ENCODE measurements around the gene ARAF.
A peak's percentile ranks its signal among the peaks of the same experiment; 100 is the strongest.

Gene ARAF

DNA sequence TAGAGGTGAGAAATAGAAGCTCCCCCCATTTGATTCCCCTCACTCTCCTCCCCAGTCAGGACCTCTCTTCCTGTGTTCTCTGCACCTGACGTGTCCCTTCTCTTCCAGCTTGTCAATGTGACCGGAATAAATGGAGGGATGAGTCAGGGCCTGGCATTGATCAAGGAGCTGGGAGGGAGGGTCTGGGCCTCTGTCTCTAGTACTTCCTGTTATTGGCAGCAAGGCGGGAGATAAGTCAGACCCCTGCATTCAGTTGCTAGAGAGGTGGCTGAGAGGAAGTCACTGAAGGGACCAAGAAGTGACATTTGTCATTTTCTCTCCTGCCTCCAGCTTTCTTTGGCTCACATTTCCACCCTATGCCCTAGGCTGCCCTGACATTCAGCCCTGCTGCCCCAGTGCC is 42.9 kb upstream of the ARAF start:
- Histone ChIP-seq H3K4me2 (ENCODE audit: low read length) (no peak overlapping the region), H4K8ac (ENCODE audit: low read depth, low read length) (no peak overlapping the region), H3K4me1 (ENCODE audit: control insufficient read depth, low read depth, low read length) (no peaks in the 10 kb centered on the region), H3K36me3 (ENCODE audit: control insufficient read depth, insufficient read depth, low read length) (no peaks in the 10 kb centered on the region), H3K18ac (ENCODE audit: low read length) (no peak overlapping the region), H2BK15ac (replicated peaks; ENCODE audit: low read depth) (no peak overlapping the region), H3K27me3 (ENCODE audit: insufficient read depth, low read length, poor library complexity) (no peaks in the 10 kb centered on the region), H2BK5ac (ENCODE audit: low read length) (no peak overlapping the region), H4K5ac (ENCODE audit: low read length) (no peak overlapping the region), H2AK5ac (ENCODE audit: low read length) (no peak overlapping the region), H3K27ac (ENCODE audit: low read depth, low read length) (no peak overlapping the region), H3K4me3 (ENCODE audit: low read length) (no peak overlapping the region), H3K79me2 (ENCODE audit: control insufficient read depth, insufficient read depth, low read length) (no peaks in the 10 kb centered on the region), H3K23ac (ENCODE audit: low read length) (no peak overlapping the region), H2BK120ac (ENCODE audit: low read depth, low read length) (no peak overlapping the region), H3K56ac (ENCODE audit: low read length) (no peak overlapping the region), H3K4ac (ENCODE audit: low read depth, low read length) (no peak overlapping the region), H3K79me1 (ENCODE audit: low read length) (no peaks in the 10 kb centered on the region), H3K9ac (ENCODE audit: low read length) (no peak overlapping the region)
- peak; percentile 68 for DNase-seq
- WGBS (ENCODE audit: extremely low coverage, insufficient coverage, low lambda C conversion rate) = no CpG with 5 or more reads among the region's 3 CpGs

DNA sequence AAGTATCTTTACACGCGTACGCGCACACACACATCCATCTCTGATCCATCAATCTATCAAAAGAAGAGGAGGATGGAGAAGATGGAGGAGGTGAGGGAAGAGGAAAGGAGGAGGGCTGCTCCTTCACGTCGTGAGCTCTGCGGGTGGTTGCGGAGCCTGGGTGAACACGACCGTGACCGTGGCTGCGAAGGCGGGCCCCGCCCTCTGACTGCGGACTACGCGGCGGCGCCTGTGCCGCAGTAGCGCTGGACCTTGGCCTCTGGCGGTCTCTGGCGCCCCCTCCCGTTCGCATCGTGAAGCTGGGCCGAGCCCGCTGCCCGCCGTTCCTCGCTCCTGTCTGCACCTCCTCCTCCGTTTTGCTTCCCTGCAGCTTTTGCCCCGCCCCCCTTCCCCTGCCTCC is 37.7 kb upstream of the ARAF start:
- H3K4ac ChIP-seq (ENCODE audit: low read depth, low read length) = peak overlapping the region; percentile 81
- no peak overlapping the region for H3K23ac ChIP-seq (ENCODE audit: low read length)
- no peak overlapping the region for H2BK15ac ChIP-seq (replicated peaks; ENCODE audit: low read depth)
- peak overlapping the region; percentile 96 for H3K18ac ChIP-seq (ENCODE audit: low read length)
- H4K5ac ChIP-seq (ENCODE audit: low read length) = no peak overlapping the region
- WGBS (ENCODE audit: extremely low coverage, insufficient coverage, low lambda C conversion rate) = no CpG with 5 or more reads among the region's 33 CpGs
- H3K27ac ChIP-seq (ENCODE audit: low read depth, low read length) = no peak overlapping the region
- no peaks in the 10 kb centered on the region for H3K79me2 ChIP-seq (ENCODE audit: control insufficient read depth, insufficient read depth, low read length)
- H3K4me1 ChIP-seq (ENCODE audit: control insufficient read depth, low read depth, low read length) = no peaks in the 10 kb centered on the region
- H3K4me2 ChIP-seq (ENCODE audit: low read length) = peak overlapping the region; percentile 55
- H3K9ac ChIP-seq (ENCODE audit: low read length) = peak overlapping the region; percentile 59
- no peak overlapping the region for H2AK5ac ChIP-seq (ENCODE audit: low read length)
- no peaks in the 10 kb centered on the region for H3K79me1 ChIP-seq (ENCODE audit: low read length)
- H3K36me3 ChIP-seq (ENCODE audit: control insufficient read depth, insufficient read depth, low read length) = no peaks in the 10 kb centered on the region
- no peak overlapping the region for H2BK5ac ChIP-seq (ENCODE audit: low read length)
- peak; percentile 63 for DNase-seq
- H2BK120ac ChIP-seq (ENCODE audit: low read depth, low read length) = no peak overlapping the region
- H4K8ac ChIP-seq (ENCODE audit: low read depth, low read length) = no peak overlapping the region
- no peak overlapping the region for H3K4me3 ChIP-seq (ENCODE audit: low read length)
- peak overlapping the region; percentile 76 for H3K56ac ChIP-seq (ENCODE audit: low read length)
- H3K27me3 ChIP-seq (ENCODE audit: insufficient read depth, low read length, poor library complexity) = no peaks in the 10 kb centered on the region

DNA sequence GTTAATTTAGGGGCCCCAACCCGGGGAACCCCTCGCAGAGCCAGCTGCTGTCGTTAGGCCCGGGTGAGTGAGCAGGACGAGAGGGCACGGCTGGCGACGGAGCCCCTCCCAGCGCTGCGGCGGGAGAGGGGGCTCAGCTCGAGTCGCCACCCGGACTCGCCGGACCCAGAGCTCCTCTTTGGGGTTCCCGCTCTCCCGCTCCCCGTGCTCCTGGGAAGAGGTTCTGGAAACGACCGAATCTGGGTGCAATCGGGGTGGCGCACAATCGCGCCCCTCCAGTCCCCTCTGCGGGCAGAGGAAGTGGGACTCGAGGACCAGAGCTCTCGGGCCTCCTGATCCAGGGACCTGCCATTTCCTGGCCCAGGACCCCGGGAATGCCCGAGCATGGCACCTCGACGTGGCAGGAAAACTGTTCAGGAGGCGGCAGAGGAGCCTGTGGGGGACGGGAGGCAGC is 37.3 kb upstream of the ARAF start:
- Histone ChIP-seq H4K8ac (ENCODE audit: low read depth, low read length) (no peak overlapping the region), H3K56ac (ENCODE audit: low read length) (peak overlapping the region; percentile 76), H2BK5ac (ENCODE audit: low read length) (no peak overlapping the region), H2BK15ac (replicated peaks; ENCODE audit: low read depth) (no peak overlapping the region), H3K23ac (ENCODE audit: low read length) (no peak overlapping the region), H2AK5ac (ENCODE audit: low read length) (no peak overlapping the region), H3K9ac (ENCODE audit: low read length) (peak overlapping the region; percentile 59), H3K79me2 (ENCODE audit: control insufficient read depth, insufficient read depth, low read length) (no peaks in the 10 kb centered on the region), H3K4ac (ENCODE audit: low read depth, low read length) (peak overlapping the region; percentile 81), H3K4me2 (ENCODE audit: low read length) (no peak overlapping the region), H4K5ac (ENCODE audit: low read length) (no peak overlapping the region), H3K4me1 (ENCODE audit: control insufficient read depth, low read depth, low read length) (no peaks in the 10 kb centered on the region), H3K18ac (ENCODE audit: low read length) (peak overlapping the region; percentile 96), H2BK120ac (ENCODE audit: low read depth, low read length) (no peak overlapping the region), H3K36me3 (ENCODE audit: control insufficient read depth, insufficient read depth, low read length) (no peaks in the 10 kb centered on the region), H3K27me3 (ENCODE audit: insufficient read depth, low read length, poor library complexity) (no peaks in the 10 kb centered on the region), H3K79me1 (ENCODE audit: low read length) (no peaks in the 10 kb centered on the region), H3K27ac (ENCODE audit: low read depth, low read length) (no peak overlapping the region), H3K4me3 (ENCODE audit: low read length) (peak overlapping the region; percentile 19)
- no CpG with 5 or more reads among the region's 34 CpGs for WGBS (ENCODE audit: extremely low coverage, insufficient coverage, low lambda C conversion rate)
- no peak for DNase-seq

DNA sequence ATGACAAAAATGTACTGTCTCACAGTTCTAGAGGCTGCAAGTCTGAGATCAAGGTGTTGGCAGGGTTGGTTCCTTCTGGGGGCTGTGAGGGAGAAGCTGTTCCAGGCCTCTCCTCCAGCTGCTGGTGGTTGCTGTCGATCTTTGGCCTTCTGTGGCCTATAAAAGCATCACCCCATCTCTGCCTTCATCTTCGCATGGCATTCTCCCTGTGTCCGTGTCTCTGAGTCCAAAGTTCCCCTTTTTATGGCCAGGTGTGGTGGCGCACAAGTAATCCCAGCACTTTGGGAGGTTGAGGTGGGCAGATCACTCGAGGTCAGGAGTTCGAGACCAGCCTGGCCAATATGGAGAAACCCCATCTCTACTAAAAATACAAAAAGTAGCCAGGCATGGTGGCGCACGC is 31.5 kb upstream of the ARAF start:
- no peak for DNase-seq
- H3K9ac ChIP-seq (ENCODE audit: low read length) = no peak overlapping the region
- H3K27ac ChIP-seq (ENCODE audit: low read depth, low read length) = no peak overlapping the region
- no peak overlapping the region for H2BK120ac ChIP-seq (ENCODE audit: low read depth, low read length)
- no peak overlapping the region for H4K8ac ChIP-seq (ENCODE audit: low read depth, low read length)
- no peaks in the 10 kb centered on the region for H3K27me3 ChIP-seq (ENCODE audit: insufficient read depth, low read length, poor library complexity)
- H3K36me3 ChIP-seq (ENCODE audit: control insufficient read depth, insufficient read depth, low read length) = no peaks in the 10 kb centered on the region
- no peak overlapping the region for H2BK15ac ChIP-seq (replicated peaks; ENCODE audit: low read depth)
- H3K79me2 ChIP-seq (ENCODE audit: control insufficient read depth, insufficient read depth, low read length) = no peaks in the 10 kb centered on the region
- no peak overlapping the region for H2BK5ac ChIP-seq (ENCODE audit: low read length)
- no peak overlapping the region for H3K23ac ChIP-seq (ENCODE audit: low read length)
- H3K4ac ChIP-seq (ENCODE audit: low read depth, low read length) = no peak overlapping the region
- H3K56ac ChIP-seq (ENCODE audit: low read length) = no peak overlapping the region
- H3K4me1 ChIP-seq (ENCODE audit: control insufficient read depth, low read depth, low read length) = no peaks in the 10 kb centered on the region
- H2AK5ac ChIP-seq (ENCODE audit: low read length) = no peak overlapping the region
- H4K5ac ChIP-seq (ENCODE audit: low read length) = no peak overlapping the region
- no CpG with 5 or more reads among the region's 8 CpGs for WGBS (ENCODE audit: extremely low coverage, insufficient coverage, low lambda C conversion rate)
- no peak overlapping the region for H3K4me3 ChIP-seq (ENCODE audit: low read length)
- H3K79me1 ChIP-seq (ENCODE audit: low read length) = no peaks in the 10 kb centered on the region
- H3K4me2 ChIP-seq (ENCODE audit: low read length) = no peak overlapping the region
- no peak overlapping the region for H3K18ac ChIP-seq (ENCODE audit: low read length)

DNA sequence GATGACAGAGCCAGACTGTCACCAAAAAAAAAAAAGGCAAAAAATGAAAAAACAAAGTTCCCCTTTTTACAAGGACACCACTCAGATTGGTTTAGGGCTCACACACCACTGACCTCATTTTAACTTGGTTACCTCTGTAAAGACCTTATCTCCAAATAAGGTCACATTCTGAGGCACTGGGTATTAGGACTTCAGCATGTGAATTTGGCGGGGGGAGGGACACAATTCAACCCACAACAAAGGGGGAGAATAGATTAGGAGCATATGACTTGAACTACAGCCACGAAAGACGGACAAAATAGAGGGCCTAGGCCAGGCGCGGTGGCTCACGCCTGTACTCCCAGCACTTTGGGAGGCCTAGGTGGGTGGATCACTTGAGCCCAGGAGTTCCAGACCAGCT is 31.0 kb upstream of the ARAF start:
- H3K4me3 ChIP-seq (ENCODE audit: low read length) = no peak overlapping the region
- no peak overlapping the region for H3K27ac ChIP-seq (ENCODE audit: low read depth, low read length)
- H3K79me1 ChIP-seq (ENCODE audit: low read length) = no peaks in the 10 kb centered on the region
- H3K4me2 ChIP-seq (ENCODE audit: low read length) = no peak overlapping the region
- H3K36me3 ChIP-seq (ENCODE audit: control insufficient read depth, insufficient read depth, low read length) = no peaks in the 10 kb centered on the region
- DNase-seq = peak; percentile 3
- no peak overlapping the region for H3K4ac ChIP-seq (ENCODE audit: low read depth, low read length)
- H2BK120ac ChIP-seq (ENCODE audit: low read depth, low read length) = no peak overlapping the region
- no peak overlapping the region for H2BK15ac ChIP-seq (replicated peaks; ENCODE audit: low read depth)
- H3K27me3 ChIP-seq (ENCODE audit: insufficient read depth, low read length, poor library complexity) = no peaks in the 10 kb centered on the region
- WGBS (ENCODE audit: extremely low coverage, insufficient coverage, low lambda C conversion rate) = no CpG with 5 or more reads among the region's 6 CpGs
- H4K8ac ChIP-seq (ENCODE audit: low read depth, low read length) = no peak overlapping the region
- H4K5ac ChIP-seq (ENCODE audit: low read length) = no peak overlapping the region
- no peak overlapping the region for H3K18ac ChIP-seq (ENCODE audit: low read length)
- no peak overlapping the region for H2AK5ac ChIP-seq (ENCODE audit: low read length)
- H2BK5ac ChIP-seq (ENCODE audit: low read length) = no peak overlapping the region
- H3K4me1 ChIP-seq (ENCODE audit: control insufficient read depth, low read depth, low read length) = no peaks in the 10 kb centered on the region
- H3K23ac ChIP-seq (ENCODE audit: low read length) = no peak overlapping the region
- H3K79me2 ChIP-seq (ENCODE audit: control insufficient read depth, insufficient read depth, low read length) = no peaks in the 10 kb centered on the region
- H3K56ac ChIP-seq (ENCODE audit: low read length) = no peak overlapping the region
- no peak overlapping the region for H3K9ac ChIP-seq (ENCODE audit: low read length)

DNA sequence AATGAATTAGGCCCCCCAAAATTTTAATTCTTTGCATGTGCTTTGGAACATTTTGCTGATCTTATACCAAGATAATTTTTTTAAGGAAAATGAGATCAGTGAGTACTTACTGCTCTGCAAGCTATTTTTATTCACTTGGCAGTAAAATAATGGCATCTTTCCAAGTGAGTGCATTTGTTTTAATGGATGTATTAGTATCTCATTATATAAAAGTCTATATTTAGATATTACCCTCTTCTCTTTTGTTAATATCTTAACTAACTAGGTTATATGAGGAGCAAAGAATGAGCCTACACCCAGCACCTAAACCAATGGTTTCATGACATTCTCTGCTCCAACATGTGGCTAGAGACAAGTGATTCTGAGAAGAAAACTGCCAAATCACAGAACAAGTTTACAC is 21.1 kb upstream of the ARAF start:
- no peak for DNase-seq
- no peaks in the 10 kb centered on the region for H3K4me1 ChIP-seq (ENCODE audit: control insufficient read depth, low read depth, low read length)
- H3K79me2 ChIP-seq (ENCODE audit: control insufficient read depth, insufficient read depth, low read length) = no peaks in the 10 kb centered on the region
- H3K56ac ChIP-seq (ENCODE audit: low read length) = no peak overlapping the region
- H2BK15ac ChIP-seq (replicated peaks; ENCODE audit: low read depth) = no peak overlapping the region
- no peak overlapping the region for H4K8ac ChIP-seq (ENCODE audit: low read depth, low read length)
- no peak overlapping the region for H3K27ac ChIP-seq (ENCODE audit: low read depth, low read length)
- no peak overlapping the region for H3K18ac ChIP-seq (ENCODE audit: low read length)
- H3K4me2 ChIP-seq (ENCODE audit: low read length) = no peak overlapping the region
- no peak overlapping the region for H3K4ac ChIP-seq (ENCODE audit: low read depth, low read length)
- H3K4me3 ChIP-seq (ENCODE audit: low read length) = no peak overlapping the region
- H2BK120ac ChIP-seq (ENCODE audit: low read depth, low read length) = no peak overlapping the region
- H3K27me3 ChIP-seq (ENCODE audit: insufficient read depth, low read length, poor library complexity) = no peaks in the 10 kb centered on the region
- H4K5ac ChIP-seq (ENCODE audit: low read length) = no peak overlapping the region
- no peaks in the 10 kb centered on the region for H3K36me3 ChIP-seq (ENCODE audit: control insufficient read depth, insufficient read depth, low read length)
- H2BK5ac ChIP-seq (ENCODE audit: low read length) = no peak overlapping the region
- H3K79me1 ChIP-seq (ENCODE audit: low read length) = no peaks in the 10 kb centered on the region
- H2AK5ac ChIP-seq (ENCODE audit: low read length) = no peak overlapping the region
- H3K23ac ChIP-seq (ENCODE audit: low read length) = no peak overlapping the region
- H3K9ac ChIP-seq (ENCODE audit: low read length) = no peak overlapping the region
